HEK293T (cell line): Measurements from ENCODE around the gene SLC25A21.

Source experiments
- CTCF ChIA-PET: fragments of 350-600 bp; formaldehyde crosslinking; extraction: SDS; loops from one replicate; lab custom pipeline; 2021; ENCODE audit warnings: antibody characterized with exemption, inconsistent platforms; lab: Yijun Ruan, JAX
- POLR2A ChIA-PET: fragments of 350-600 bp; formaldehyde crosslinking; extraction: SDS; loops from one replicate; lab custom pipeline; 2020; ENCODE audit warnings: antibody characterized with exemption, inconsistent platforms; lab: Yijun Ruan, JAX
- DNase-seq: peaks from one replicate; pipeline ENCODE4 v3.0.0; 2012; ENCODE audit warnings: mixed read lengths; ENCODE audit errors: extremely low spot score
- ARNT ChIP-seq: fragments of 450-650 bp; IDR thresholded peaks from 2 replicates; pipeline ENCODE4 v1.6.1; 2017; ENCODE audit warnings: mild to moderate bottlenecking
- BHLHE40 ChIP-seq: fragments of 450-650 bp; IDR thresholded peaks from 2 replicates; pipeline ENCODE4 v1.6.1; 2016; ENCODE audit warnings: mild to moderate bottlenecking, moderate library complexity, borderline replicate concordance
- CTBP1 ChIP-seq: fragments of 450-650 bp; IDR thresholded peaks from 2 replicates; pipeline ENCODE4 v1.6.1; 2016; ENCODE audit warnings: borderline replicate concordance
- ELF4 ChIP-seq: fragments of 450-650 bp; IDR thresholded peaks from 2 replicates; pipeline ENCODE4 v1.6.1; 2017; ENCODE audit warnings: antibody characterized with exemption
- FOXA1 ChIP-seq: fragments of 450-650 bp; IDR thresholded peaks from 2 replicates; pipeline ENCODE4 v1.6.1; 2016; ENCODE audit warnings: mild to moderate bottlenecking
- FOXK2 ChIP-seq: fragments of 450-650 bp; IDR thresholded peaks from 2 replicates; pipeline ENCODE4 v1.6.1; 2016; ENCODE audit warnings: mild to moderate bottlenecking
- FOXM1 ChIP-seq: fragments of 450-650 bp; IDR thresholded peaks from 2 replicates; pipeline ENCODE4 v1.6.1; 2017; ENCODE audit warnings: mild to moderate bottlenecking, borderline replicate concordance
- HDGF ChIP-seq: fragments of 450-650 bp; IDR thresholded peaks from 2 replicates; pipeline ENCODE4 v1.6.1; 2017; ENCODE audit warnings: antibody characterized with exemption, borderline replicate concordance
- L3MBTL2 ChIP-seq: fragments of 450-650 bp; conservative IDR thresholded peaks from 2 replicates; pipeline ENCODE4 v1.6.1; 2016; ENCODE audit warnings: mild to moderate bottlenecking
- LEF1 ChIP-seq: fragments of 450-650 bp; IDR thresholded peaks from 2 replicates; pipeline ENCODE4 v1.6.1; 2017; ENCODE audit warnings: mild to moderate bottlenecking, borderline replicate concordance
- NFRKB ChIP-seq: fragments of 450-650 bp; IDR thresholded peaks from 2 replicates; pipeline ENCODE4 v1.6.1; 2016; ENCODE audit warnings: mild to moderate bottlenecking, moderate library complexity
- SP1 ChIP-seq: fragments of 450-650 bp; IDR thresholded peaks from 2 replicates; pipeline ENCODE4 v1.6.1; 2017
- SUZ12 ChIP-seq: fragments of 450-650 bp; IDR thresholded peaks from 2 replicates; pipeline ENCODE4 v1.6.1; 2016; ENCODE audit warnings: mild to moderate bottlenecking
- TARDBP ChIP-seq: fragments of 450-650 bp; IDR thresholded peaks from 2 replicates; pipeline ENCODE4 v1.6.1; 2016
- ZNF384 ChIP-seq: fragments of 450-650 bp; IDR thresholded peaks from 2 replicates; pipeline ENCODE4 v1.6.1; 2016
- TF ChIP-seq, protein P1 (sequence below): fragments of 450-650 bp; IDR thresholded peaks from 2 replicates; pipeline ENCODE4 v1.6.1; 2016

SLC25A21 gene

GRCh38 chr14:36975834-36976233, 196.6 kb downstream of the SLC25A21 start:
- DNase-seq: no peak
- CTCF ChIA-PET: no interaction called here

GRCh38 chr14:36974985-36975384, 197.4 kb downstream of the SLC25A21 start:
- no peak for DNase-seq
- ChIA-PET CTCF (no interaction called here), POLR2A (no interaction called here)
- TF ChIP-seq, protein P1, sequence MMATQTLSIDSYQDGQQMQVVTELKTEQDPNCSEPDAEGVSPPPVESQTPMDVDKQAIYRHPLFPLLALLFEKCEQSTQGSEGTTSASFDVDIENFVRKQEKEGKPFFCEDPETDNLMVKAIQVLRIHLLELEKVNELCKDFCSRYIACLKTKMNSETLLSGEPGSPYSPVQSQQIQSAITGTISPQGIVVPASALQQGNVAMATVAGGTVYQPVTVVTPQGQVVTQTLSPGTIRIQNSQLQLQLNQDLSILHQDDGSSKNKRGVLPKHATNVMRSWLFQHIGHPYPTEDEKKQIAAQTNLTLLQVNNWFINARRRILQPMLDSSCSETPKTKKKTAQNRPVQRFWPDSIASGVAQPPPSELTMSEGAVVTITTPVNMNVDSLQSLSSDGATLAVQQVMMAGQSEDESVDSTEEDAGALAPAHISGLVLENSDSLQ: peak; percentile 15; the same call in 1 of the 2 replicates
- TF ChIP-seq ELF4: no peak

More at GRCh38 chr14:36975834-36976233, 196.6 kb downstream of the SLC25A21 start:
- POLR2A ChIA-PET: no interaction called here
- TF ChIP-seq, protein P1: no peak
- no peak for TF ChIP-seq LEF1
- TF ChIP-seq FOXM1: no peak
- no peak for TF ChIP-seq TARDBP
- TF ChIP-seq NFRKB: no peak
- no peak for TF ChIP-seq FOXK2
- TF ChIP-seq ARNT: no peak
- TF ChIP-seq FOXA1: no peak
- TF ChIP-seq CTBP1: no peak
- no peak for TF ChIP-seq SUZ12
- TF ChIP-seq BHLHE40: no peak
- no peak for TF ChIP-seq SP1
- TF ChIP-seq ELF4: no peak

- DNase-seq: no peak
- CTCF ChIA-PET: interaction anchor here (0.9 kb wide), 1 partner anchor 172 kb away, joined by 3 read pairs; no protein-coding TSS in a partner anchor
Observed at GRCh38 chr14:36973806-36974442, 198.5 kb downstream of the SLC25A21 start.

GRCh38 chr14:36971263-36971855, 201.0 kb downstream of the SLC25A21 start:
- ChIA-PET CTCF (no interaction called here), POLR2A (no interaction called here)
- DNase-seq: no peak
- TF ChIP-seq CTBP1 (no peak), TARDBP (no peak)

More at GRCh38 chr14:36973806-36974442, 198.5 kb downstream of the SLC25A21 start:
- TF ChIP-seq LEF1 (no peak), L3MBTL2 (no peak), TARDBP (no peak), FOXM1 (no peak), FOXA1 (no peak), FOXK2 (no peak), ARNT (no peak), NFRKB (no peak), HDGF (no peak), ELF4 (no peak)
- POLR2A ChIA-PET: no interaction called here

- CTCF ChIA-PET: interaction anchor here (0.8 to 1.0 kb wide), 2 partner anchors 26 to 320 kb away, joined by 3 to 4 read pairs; no protein-coding TSS in a partner anchor
- POLR2A ChIA-PET: interaction anchor here (1.5 kb wide), 1 partner anchor 12 kb away, joined by 5 read pairs; no protein-coding TSS in a partner anchor
- no peak for DNase-seq
- TF ChIP-seq, protein P1: peak; percentile 66
- TF ChIP-seq BHLHE40: no peak
Observed at GRCh38 chr14:36967892-36968555, 204.4 kb downstream of the SLC25A21 start.

DNA sequence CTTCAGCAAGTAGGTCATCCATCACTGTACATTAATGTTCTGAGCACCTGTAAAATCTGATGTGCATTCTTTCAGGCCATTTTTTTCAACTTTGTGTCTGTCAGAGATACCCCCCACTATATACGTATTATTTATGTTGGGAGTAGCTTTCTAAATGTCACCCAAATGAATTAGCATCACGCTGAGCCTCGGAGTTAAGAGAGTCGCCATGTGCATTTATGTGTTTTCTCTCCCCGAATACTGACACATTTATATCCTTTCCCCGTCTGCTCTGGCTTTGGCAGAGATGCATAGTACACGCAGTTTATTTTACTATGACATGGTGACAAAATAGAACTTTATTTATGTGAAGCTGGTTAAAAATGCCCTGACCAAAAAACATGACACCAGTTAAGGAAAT, 216.4 kb downstream of the SLC25A21 start:
- ChIA-PET POLR2A (interaction anchor here (1.2 kb wide), 1 partner anchor 12 kb away, joined by 5 read pairs; no protein-coding TSS in a partner anchor), CTCF (no interaction called here)
- DNase-seq: peak; percentile 61
- TF ChIP-seq NFRKB (0 out of 2 replicates have a peak, but pooled peaks have one; percentile 21), TARDBP (peak; percentile 73; the same call in 1 of the 2 replicates), ZNF384 (peak; percentile 95), ELF4 (no peak), L3MBTL2 (peak; percentile 47; the same call in 1 of the 2 replicates), FOXA1 (peak; percentile 53; the same call in 1 of the 2 replicates), ARNT (peak; percentile 94), SUZ12 (no peak), FOXK2 (peak; percentile 74; the same call in 1 of the 2 replicates), LEF1 (peak; percentile 95; the same call in 1 of the 2 replicates), HDGF (no peak), SP1 (no peak), FOXM1 (peak; percentile 31; the same call in 1 of the 2 replicates), BHLHE40 (no peak; the same call in 1 of the 2 replicates), CTBP1 (peak; percentile 99)
- TF ChIP-seq, protein P1: peak; percentile 98
